ENCODE measurements around the gene MAMLD1. TPM values are rescaled to one million over a fixed set of nuclear protein-coding genes. Genes with fewer than 3 reads are reported as not detected.

The MAMLD1 gene
- total RNA-seq, 1 donor from 2014 or later = 2.5 TPM

- DNase-seq (ENCODE audit: low read depth) = no peak
- H3K4me3 ChIP-seq (ENCODE audit: low read depth, low read length) = no peak overlapping the region
- TF ChIP-seq CTCF (conservative IDR thresholded peaks at IDR 0.05; ENCODE audit: low read depth, low read length) = no peak
Observed at GRCh38 chrX:150517303-150517910, 154.3 kb downstream of the MAMLD1 start.

- no peak for TF ChIP-seq CTCF (conservative IDR thresholded peaks at IDR 0.05; ENCODE audit: low read depth, low read length)
- no peak overlapping the region for H3K4me3 ChIP-seq (ENCODE audit: low read depth, low read length)
- no peak for DNase-seq (ENCODE audit: low read depth)
Observed at GRCh38 chrX:150522494-150522893, 159.4 kb downstream of the MAMLD1 start.

DNA sequence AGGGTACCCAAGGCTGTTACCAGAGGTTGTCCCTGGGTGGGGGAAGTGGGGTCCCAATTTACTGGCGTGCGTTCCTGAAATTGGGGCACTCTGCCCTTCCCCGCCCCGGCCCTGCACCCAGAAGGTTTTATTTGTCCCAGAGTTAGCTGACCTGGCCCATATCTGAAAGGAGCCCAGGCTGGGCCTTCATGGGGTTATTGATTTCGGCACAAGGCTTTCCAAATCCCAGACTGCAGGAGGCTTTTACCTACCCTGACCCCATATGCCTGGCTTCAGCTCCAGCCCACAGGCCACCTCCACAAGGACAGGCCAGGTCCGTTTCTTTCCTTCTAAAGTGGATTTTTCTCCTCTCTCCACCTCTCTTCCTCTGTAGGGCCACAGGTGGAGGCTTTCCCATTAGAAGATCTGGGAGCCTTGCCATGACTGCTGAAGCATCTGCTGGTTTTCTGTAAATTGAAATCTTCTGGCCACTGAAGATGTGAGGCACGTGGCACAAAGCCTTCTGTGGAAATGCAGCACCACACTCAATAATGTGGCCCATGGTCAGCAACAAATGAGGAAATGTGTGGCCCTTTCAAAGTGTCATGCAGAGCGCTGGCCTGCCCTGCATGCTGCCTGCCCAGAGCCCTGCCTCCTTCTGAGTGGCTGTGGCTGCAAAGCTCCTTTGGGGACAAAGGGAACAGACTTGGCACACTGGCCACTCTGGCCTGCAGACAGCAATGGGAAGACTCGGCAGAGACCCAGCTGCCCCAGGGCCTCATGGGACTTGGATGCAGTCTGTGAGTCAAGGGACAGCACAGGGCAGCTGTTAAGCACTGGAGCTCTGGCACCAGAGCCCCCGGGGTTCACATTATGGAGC is 162.2 kb downstream of the MAMLD1 start:
- no peak for DNase-seq (ENCODE audit: low read depth)
- TF ChIP-seq CTCF (conservative IDR thresholded peaks at IDR 0.05; ENCODE audit: low read depth, low read length) = no peak
- no peak overlapping the region for H3K4me3 ChIP-seq (ENCODE audit: low read depth, low read length)

DNA sequence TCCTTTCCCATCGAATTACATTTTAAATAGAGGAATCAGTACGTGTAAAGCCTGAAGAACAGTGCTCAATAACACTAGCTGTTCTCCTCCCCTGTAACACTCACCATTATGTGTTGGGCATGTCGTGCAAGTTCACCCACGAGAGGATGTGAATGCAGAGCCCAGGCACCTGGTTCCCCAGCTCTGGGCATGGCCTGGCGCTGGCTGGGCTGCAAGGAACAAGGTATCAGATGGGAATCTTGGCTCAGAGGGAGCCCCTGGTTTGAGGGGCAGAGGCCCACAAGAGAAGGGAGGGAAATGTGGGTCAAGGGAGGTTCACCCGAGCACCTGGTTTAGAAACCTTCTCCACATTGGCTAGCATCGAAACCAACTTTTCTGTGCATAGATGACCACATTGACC is 163.6 kb downstream of the MAMLD1 start:
- no peak for TF ChIP-seq CTCF (conservative IDR thresholded peaks at IDR 0.05; ENCODE audit: low read depth, low read length)
- no peak for DNase-seq (ENCODE audit: low read depth)
- no peak overlapping the region for H3K4me3 ChIP-seq (ENCODE audit: low read depth, low read length)

DNA sequence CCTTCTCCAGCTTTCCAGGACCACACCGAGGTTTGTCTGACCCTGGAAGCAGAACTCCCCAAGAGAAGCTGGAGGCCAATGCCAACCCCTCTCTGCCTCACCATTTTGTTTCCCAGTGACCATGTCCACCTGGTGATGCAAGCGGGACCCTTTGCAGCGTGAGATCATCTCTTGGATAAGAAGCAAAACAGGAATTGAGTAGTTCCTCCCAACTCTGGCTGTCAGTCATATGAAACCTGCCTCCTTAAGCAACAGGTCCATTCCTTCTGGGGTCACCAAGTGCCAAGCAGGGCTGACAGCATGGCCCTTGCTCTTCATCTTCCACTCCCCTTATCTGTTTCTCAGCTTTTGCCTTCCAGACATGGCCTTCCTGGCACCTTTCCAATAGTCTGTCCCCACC is 164.0 kb downstream of the MAMLD1 start:
- no peak for DNase-seq (ENCODE audit: low read depth)
- no peak overlapping the region for H3K4me3 ChIP-seq (ENCODE audit: low read depth, low read length)
- TF ChIP-seq CTCF (conservative IDR thresholded peaks at IDR 0.05; ENCODE audit: low read depth, low read length) = no peak

GRCh38 chrX:150529587-150529986 is 166.5 kb downstream of the MAMLD1 start:
- no peak for TF ChIP-seq CTCF (conservative IDR thresholded peaks at IDR 0.05; ENCODE audit: low read depth, low read length)
- DNase-seq (ENCODE audit: low read depth) = no peak
- H3K4me3 ChIP-seq (ENCODE audit: low read depth, low read length) = no peak overlapping the region
